T-helper 2 cell treated with Interferon-gamma antibody and Interleukin-4, amounts not matched to agents 5 μg/mL and 100 μg/mL, for 36 hours (primary cell): ENCODE results near the gene ALS2CL.

Source experiments
- DNase-seq: peaks from one replicate; pipeline ENCODE4 v3.0.0; 2021; ENCODE audit warnings: low spot score
- H3K27ac Mint-ChIP-seq: one replicate; pipeline ENCODE4 v1.8.0; 2021; ENCODE audit warnings: mild to moderate bottlenecking, mixed read lengths
- H3K27me3 Mint-ChIP-seq: one replicate; pipeline ENCODE4 v1.8.0; 2021; ENCODE audit warnings: low read depth, mixed read lengths
- H3K36me3 Mint-ChIP-seq: one replicate; pipeline ENCODE4 v1.8.0; 2021; ENCODE audit warnings: low read depth, mixed read lengths
- H3K4me1 Mint-ChIP-seq: one replicate; pipeline ENCODE4 v1.8.0; 2021; ENCODE audit warnings: low read depth, mixed read lengths
- H3K4me3 Mint-ChIP-seq: one replicate; pipeline ENCODE4 v1.8.0; 2022; ENCODE audit warnings: mild to moderate bottlenecking, moderate library complexity, mixed read lengths
- H3K9me3 Mint-ChIP-seq: one replicate; pipeline ENCODE4 v1.8.0; 2021; ENCODE audit warnings: mixed read lengths

The ALS2CL gene

DNA sequence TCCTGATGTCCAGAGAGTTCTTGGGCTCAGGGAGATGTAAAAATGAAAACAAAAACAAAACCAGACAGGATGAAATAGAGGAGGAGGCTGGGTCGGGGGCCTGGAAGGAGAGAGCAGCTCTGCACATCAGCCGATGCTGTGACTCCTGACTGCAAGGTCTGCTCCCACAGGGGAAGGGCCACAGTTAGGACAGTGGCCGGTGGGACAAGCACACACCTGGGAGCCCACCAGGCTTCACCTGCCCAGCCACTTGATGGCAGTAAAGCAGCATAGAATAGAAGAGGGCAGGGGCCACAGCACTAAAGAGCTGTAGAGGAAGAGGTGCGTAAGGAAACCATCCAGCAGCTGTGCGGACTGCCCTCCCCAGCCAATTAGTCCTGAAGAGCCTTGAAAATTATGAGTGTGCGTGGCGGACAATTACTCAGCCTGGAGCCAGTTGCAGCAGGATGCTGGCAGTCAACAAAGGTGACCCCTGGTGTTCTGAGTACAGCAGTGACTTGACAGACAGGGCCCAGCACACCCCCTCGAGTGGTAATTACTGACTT lies 29.8 kb downstream of the ALS2CL start:
- H3K36me3 Mint-ChIP-seq: no peaks in the 10 kb centered on the region
- no peak overlapping the region for H3K27ac Mint-ChIP-seq
- no peak overlapping the region for H3K4me3 Mint-ChIP-seq
- no peaks in the 10 kb centered on the region for H3K9me3 Mint-ChIP-seq
- no peaks in the 10 kb centered on the region for H3K4me1 Mint-ChIP-seq
- DNase-seq: no peak
- H3K27me3 Mint-ChIP-seq: peaks cover 3% of the 10 kb centered on the region

DNA sequence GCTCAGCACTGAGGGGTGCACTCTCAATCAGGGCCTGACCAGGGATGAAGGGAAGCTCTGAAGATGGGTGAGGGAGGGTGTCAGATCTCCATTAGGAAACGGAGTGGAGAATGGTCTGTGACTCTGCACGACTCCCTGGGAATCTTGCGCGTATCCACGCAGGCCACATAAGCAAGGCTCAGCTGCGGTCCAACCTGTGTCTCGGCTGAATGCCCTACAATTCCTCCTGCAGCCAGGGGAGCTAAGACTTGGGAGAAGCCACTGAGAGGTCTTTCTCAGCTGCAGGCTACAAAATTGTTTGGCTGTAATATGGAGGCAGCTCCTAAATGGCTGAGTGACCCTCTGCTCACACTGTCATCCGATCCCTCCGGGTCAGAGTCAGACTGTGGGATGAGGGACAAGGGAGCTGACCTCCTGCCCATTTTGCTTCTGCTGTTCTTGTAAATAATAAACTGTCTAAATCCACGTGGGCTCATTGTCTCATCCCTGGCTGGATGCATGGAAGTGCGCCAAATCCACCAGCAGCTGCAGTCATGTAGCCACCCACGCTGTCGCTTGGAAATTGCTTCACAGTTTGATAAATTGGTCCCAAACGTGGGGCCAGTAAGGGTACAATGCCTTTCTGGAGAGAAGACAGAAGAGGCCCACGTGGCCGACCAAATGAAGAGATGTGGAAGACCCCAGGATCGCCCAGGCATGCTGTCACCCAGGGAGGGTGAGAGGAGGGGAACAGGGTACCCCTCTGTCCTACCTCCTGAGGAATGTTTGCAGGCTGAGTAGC lies 30.5 kb downstream of the ALS2CL start:
- Mint-ChIP-seq H3K4me1 (no peaks in the 10 kb centered on the region), H3K27me3 (peaks cover 3% of the 10 kb centered on the region), H3K27ac (no peak overlapping the region), H3K9me3 (no peaks in the 10 kb centered on the region), H3K4me3 (no peak overlapping the region), H3K36me3 (no peaks in the 10 kb centered on the region)
- no peak for DNase-seq

DNA sequence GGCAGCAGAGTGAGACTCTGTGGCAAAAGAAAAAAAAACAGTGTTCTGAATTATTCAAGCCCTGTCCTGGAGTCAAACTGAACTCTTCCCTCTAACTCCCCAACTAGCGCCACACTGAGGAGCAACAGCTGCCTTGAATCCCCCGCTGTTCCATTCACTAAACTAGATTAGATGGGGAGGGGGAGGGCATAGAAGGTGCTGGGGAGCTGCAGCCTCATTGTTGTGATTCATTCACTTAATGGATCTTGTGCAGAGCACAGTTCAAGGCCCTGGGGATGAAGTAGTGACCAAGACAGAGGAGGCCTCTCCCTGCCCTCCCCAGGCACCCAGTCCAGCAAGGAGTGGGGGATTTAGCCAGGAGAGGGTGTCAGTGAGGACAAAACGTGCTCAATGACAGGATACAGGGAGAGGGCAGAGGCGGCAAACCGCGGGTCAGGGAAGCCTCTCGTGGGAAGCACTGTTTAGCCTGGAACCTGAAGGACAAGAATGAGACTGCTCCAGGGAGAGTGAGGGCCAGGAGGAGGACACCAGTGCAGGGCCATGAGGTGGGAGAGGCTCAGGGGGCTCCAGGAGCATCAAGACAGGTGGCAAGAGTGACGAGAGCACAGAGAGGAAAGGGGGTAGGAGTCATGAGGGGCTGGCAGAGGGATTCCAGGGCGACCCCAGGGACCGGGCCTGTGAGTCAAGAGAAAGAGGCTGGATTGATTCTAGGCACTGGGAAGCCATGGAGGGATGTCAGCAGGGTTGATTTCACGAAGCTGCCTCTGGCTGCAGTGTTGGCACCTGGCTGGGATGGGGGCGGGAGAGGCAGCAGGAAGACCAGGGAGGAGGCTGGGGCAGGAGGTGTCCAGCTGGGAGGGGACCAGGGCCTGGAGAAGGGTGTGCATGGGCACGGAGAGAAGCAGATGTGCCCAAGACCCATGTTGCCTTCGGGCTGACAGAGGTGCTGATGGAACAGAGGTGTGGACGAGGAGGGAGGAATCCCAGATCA lies 31.4 kb downstream of the ALS2CL start:
- H3K4me3 Mint-ChIP-seq: no peak overlapping the region
- H3K9me3 Mint-ChIP-seq: no peaks in the 10 kb centered on the region
- no peak for DNase-seq
- H3K27ac Mint-ChIP-seq: no peak overlapping the region
- H3K27me3 Mint-ChIP-seq: peaks cover 3% of the 10 kb centered on the region
- H3K36me3 Mint-ChIP-seq: no peaks in the 10 kb centered on the region
- H3K4me1 Mint-ChIP-seq: peaks cover 2% of the 10 kb centered on the region

DNA sequence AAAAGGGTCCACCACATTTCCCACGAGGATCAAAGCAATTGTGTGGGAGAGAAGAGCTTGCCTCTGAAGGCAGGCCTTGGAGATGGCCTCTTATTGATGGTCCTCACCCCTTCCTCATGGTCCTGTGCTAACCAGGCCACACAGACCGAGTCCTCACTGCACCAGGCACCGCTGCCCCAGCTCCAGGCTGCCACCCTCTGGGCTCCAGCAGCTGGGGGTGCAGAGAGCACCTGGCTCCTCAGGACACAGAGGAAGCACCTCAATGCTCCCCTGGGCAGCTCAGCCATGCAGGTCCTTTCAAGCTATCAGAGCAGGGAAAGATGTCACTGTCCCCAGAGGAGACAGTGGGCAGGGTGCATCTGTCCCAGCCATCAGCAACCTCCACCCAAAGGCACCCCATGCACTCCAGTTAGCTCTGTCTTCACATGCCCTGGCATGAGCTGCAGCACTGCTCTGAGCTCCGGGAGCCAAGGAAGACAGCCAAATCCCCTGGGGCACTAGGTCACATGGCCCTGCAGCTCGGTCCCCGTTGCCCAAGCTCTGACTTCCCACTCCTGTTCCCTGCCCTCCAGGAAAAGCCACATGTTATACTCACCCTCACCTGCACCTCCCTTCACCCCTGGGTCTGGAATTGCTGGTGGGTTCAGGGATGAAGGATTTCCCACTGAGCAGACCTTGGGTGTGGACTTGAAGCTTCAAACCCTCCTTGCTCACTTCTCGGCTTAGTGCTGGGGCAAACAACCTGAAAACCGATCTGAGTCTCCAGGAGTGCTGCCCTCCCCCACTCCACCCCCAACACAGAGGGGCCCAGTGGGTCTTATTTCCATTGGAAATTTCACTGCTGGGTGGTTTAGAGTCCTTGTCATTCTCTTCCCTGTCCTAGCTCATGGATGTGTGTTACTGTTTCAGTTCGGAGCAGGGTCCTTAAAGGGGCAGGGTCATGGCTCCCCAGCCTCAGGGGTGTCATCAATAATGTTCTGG lies 32.6 kb downstream of the ALS2CL start:
- Mint-ChIP-seq H3K4me3 (no peak overlapping the region), H3K27ac (no peak overlapping the region), H3K4me1 (peaks cover 2% of the 10 kb centered on the region), H3K9me3 (no peaks in the 10 kb centered on the region), H3K27me3 (peaks cover 3% of the 10 kb centered on the region), H3K36me3 (no peaks in the 10 kb centered on the region)
- DNase-seq: no peak

DNA sequence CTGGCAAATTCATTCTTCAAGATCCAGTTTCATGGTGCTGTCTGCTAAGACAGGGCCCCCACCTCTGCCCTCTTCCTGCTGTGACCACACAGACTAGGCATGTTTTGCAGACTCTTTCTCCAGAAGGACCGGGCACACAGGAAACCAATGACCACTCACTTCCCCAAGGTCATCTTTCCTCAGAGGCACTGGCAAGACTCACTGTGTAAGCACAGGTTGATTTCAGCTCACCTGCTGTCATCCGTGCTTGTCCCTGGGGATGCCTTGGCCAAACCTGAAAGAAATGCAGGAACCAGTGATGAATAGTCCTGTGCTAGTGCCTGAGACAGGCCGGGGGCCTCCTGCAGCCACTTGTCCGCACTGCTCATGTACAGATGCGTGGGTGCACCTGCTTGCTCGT lies 33.5 kb downstream of the ALS2CL start:
- H3K4me3 Mint-ChIP-seq: no peak overlapping the region
- H3K36me3 Mint-ChIP-seq: no peaks in the 10 kb centered on the region
- DNase-seq: no peak
- H3K4me1 Mint-ChIP-seq: peaks cover 2% of the 10 kb centered on the region
- no peak overlapping the region for H3K27ac Mint-ChIP-seq
- no peaks in the 10 kb centered on the region for H3K9me3 Mint-ChIP-seq
- H3K27me3 Mint-ChIP-seq: peaks cover 3% of the 10 kb centered on the region

DNA sequence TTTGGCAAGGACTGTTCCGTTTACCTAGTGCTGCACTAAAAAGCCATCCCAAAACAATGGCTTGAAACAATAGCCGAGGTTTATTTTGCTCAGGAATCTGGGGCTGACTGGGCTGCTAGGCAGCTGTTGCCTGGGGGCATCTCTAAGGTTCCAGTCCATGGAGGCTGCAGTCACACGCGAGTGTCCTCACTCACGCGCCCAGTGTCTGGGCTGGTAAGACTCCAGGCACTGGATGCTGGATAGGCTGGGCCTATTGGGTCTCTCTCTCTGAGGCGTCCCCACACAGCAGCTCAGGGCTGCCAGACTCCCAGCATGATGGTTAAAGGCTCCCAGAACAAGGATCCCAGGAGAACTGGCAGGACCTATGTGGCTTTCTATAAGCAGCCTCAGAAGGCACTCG lies 34.2 kb downstream of the ALS2CL start:
- H3K4me1 Mint-ChIP-seq: peaks cover 2% of the 10 kb centered on the region
- DNase-seq: no peak
- no peak overlapping the region for H3K27ac Mint-ChIP-seq
- no peaks in the 10 kb centered on the region for H3K36me3 Mint-ChIP-seq
- no peak overlapping the region for H3K4me3 Mint-ChIP-seq
- no peaks in the 10 kb centered on the region for H3K9me3 Mint-ChIP-seq
- H3K27me3 Mint-ChIP-seq: peaks cover 6% of the 10 kb centered on the region

DNA sequence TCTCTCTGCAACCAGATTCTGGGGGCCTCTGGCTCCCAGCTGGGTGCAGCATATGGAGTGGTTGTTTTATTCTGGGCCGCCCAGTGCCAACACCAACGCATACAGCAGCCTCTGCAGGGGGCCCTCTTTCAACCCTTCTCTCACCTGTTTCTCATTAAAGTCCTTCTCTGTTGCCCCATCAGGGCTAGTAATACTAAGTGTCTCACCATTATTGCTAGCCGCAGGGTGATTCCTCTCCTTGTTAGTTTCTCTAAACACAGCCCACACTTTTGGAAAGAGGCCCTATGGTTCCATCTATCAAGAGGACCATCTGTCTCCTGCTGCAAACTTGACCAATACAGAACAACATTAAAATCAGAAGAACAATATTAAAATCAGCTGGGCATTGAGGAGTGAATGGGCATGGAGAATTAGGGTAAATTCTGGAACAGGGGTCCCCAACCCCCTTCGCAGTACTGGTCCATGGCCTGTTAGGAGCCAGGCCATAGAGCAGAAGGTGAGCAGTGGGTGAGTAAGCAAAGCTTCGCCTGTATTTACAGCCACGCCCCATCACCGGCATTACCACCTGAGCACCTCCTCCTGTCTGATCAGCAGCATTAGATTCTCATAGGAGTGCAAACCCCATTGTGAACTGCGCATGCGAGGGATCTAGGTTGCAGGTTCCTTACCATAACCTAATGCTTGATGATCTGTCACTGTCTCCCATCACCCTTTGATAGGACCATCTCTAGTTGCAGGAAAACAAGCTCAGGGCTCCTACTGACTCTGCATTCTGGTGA lies 36.5 kb downstream of the ALS2CL start:
- no peak overlapping the region for H3K4me3 Mint-ChIP-seq

DNA sequence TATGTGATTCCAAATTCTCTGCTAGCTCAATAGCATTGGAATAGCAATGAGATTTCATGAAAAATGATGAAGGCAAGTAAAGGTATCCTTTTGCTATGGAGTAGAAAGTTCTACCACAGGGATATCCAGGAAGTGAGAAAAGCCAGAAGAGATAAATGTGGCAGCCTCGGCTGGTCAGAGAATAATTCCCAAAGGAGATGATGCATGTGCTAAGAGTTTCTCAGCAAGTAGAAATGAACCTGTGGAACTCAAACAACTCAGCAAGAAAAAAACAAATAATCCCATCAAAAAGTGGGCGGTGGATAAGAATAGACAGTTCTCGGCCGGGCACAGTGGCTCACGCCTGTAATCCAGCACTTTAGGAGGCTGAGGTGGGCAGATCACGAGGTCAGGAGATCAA lies 38.2 kb downstream of the ALS2CL start:
- peaks cover 12% of the 10 kb centered on the region for H3K9me3 Mint-ChIP-seq
- no peak overlapping the region for H3K27ac Mint-ChIP-seq
- peaks cover 19% of the 10 kb centered on the region for H3K27me3 Mint-ChIP-seq
- no peak overlapping the region for H3K4me3 Mint-ChIP-seq
- no peaks in the 10 kb centered on the region for H3K36me3 Mint-ChIP-seq
- DNase-seq: no peak
- peaks cover 2% of the 10 kb centered on the region for H3K4me1 Mint-ChIP-seq

More for the DNA sequence above, 36.5 kb downstream of the ALS2CL start:
- Mint-ChIP-seq H3K9me3 (peaks cover 6% of the 10 kb centered on the region), H3K27ac (no peak overlapping the region), H3K27me3 (peaks cover 7% of the 10 kb centered on the region), H3K4me1 (peaks cover 2% of the 10 kb centered on the region), H3K36me3 (no peaks in the 10 kb centered on the region)
- no peak for DNase-seq

DNA sequence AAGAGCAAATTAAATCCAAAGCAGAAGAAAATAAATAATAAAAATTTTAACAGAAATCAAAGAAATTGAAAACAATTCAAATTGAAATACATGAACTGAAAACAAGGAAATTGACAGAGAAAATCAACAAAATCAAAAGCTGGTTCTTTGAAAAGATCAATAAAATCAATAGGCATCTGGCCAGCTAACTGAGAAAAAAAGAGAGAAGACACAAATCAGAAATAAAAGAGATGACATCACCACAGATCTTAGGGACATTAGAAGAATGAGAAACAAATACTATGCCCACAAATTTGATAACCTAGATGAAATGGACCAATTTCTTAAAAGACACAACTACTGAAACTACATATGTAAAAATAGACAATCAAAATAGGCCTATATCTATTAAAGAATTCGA lies 42.4 kb downstream of the ALS2CL start:
- H3K9me3 Mint-ChIP-seq: peaks cover 12% of the 10 kb centered on the region
- no peaks in the 10 kb centered on the region for H3K36me3 Mint-ChIP-seq
- no peak for DNase-seq
- no peak overlapping the region for H3K4me3 Mint-ChIP-seq
- no peaks in the 10 kb centered on the region for H3K4me1 Mint-ChIP-seq
- no peak overlapping the region for H3K27ac Mint-ChIP-seq
- H3K27me3 Mint-ChIP-seq: peaks cover 23% of the 10 kb centered on the region

DNA sequence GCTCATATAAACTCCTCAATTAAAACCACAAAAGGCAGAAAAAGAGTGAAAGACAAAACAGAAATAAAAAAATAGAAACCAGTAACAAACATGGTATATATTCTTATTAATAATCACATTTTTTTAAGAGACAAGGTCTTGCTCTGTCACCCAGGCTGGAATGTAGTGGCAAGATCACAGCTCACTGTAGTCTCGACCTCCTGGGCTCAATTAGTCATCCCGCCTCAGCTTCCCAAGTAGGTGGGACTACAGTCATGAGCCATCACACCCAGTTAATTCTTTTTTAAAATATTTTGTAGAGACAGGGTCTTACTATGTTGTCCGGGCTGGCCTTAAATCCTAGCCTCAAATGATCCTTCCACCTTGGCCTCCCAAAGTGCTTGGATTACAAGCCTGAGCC lies 44.0 kb downstream of the ALS2CL start:
- no peak for DNase-seq
- Mint-ChIP-seq H3K36me3 (no peaks in the 10 kb centered on the region), H3K27me3 (peaks cover 25% of the 10 kb centered on the region), H3K4me3 (no peak overlapping the region), H3K4me1 (no peaks in the 10 kb centered on the region), H3K27ac (no peak overlapping the region), H3K9me3 (peaks cover 12% of the 10 kb centered on the region)

DNA sequence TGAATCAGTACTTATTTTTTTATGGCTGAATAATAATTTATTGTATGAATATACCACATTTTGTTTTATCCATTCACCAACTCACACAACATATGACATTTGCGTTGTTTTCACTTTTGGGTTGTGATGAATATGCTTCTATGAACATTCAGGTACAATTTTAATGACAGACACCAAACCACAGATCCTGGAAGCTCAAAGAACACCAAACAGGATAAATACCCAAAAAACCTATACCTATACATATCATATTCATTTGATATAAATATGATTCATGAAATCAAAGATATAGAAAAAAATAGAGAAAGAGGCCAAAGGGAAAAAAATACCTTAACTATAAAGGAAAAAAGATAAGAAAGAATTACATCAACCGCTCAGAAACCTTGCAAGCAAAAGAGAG lies 45.4 kb downstream of the ALS2CL start:
- Mint-ChIP-seq H3K27ac (no peak overlapping the region), H3K27me3 (peaks cover 30% of the 10 kb centered on the region), H3K36me3 (no peaks in the 10 kb centered on the region), H3K9me3 (peaks cover 12% of the 10 kb centered on the region), H3K4me1 (no peaks in the 10 kb centered on the region), H3K4me3 (no peak overlapping the region)
- no peak for DNase-seq

DNA sequence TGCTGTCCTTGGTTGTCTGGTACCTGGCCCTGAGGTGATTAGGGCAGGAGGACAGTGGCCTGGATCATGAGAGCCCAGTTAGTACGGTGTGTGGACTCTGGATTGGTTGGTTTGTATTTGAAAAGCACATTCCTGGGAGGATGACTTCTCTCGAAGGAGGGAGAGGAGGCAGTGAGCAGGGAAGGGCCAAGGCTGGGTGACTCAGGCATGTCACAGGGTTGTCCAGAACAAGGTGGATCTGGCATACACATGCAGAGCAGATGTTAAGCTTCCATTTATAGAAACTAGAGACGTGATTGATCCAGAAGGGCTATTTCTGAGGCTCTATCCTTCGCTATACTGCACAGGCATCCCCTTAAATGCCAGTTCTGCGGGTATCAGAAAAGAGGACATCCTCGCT lies 46.8 kb downstream of the ALS2CL start:
- H3K27me3 Mint-ChIP-seq: peaks cover 30% of the 10 kb centered on the region

DNA sequence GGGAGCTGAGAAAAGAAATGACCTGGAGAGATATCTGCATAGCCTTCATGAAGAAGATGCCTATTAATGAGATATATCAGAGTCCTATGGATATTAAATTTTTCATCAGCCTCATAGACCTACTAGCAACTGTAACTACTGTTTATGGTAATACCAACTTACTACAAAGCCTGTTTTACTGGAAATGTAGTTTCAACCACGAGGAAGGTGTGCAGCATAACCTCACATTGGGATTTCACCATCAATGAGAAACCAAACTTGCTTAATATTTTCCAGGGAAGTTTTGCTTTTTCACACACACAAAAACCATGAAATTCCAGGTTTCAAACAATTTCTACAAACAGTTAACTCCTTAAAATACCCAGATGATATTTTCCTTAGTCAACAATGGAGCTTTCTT lies 49.8 kb downstream of the ALS2CL start:
- no peaks in the 10 kb centered on the region for H3K36me3 Mint-ChIP-seq
- H3K9me3 Mint-ChIP-seq: peaks cover 8% of the 10 kb centered on the region
- H3K27me3 Mint-ChIP-seq: peaks cover 37% of the 10 kb centered on the region

More for the DNA sequence above, 46.8 kb downstream of the ALS2CL start:
- no peak for DNase-seq
- H3K36me3 Mint-ChIP-seq: no peaks in the 10 kb centered on the region
- H3K4me3 Mint-ChIP-seq: no peak overlapping the region
- peaks cover 3% of the 10 kb centered on the region for H3K9me3 Mint-ChIP-seq
- H3K4me1 Mint-ChIP-seq: no peaks in the 10 kb centered on the region
- no peak overlapping the region for H3K27ac Mint-ChIP-seq

More for the DNA sequence above, 49.8 kb downstream of the ALS2CL start:
- no peaks in the 10 kb centered on the region for H3K4me1 Mint-ChIP-seq
- no peak for DNase-seq
- no peak overlapping the region for H3K27ac Mint-ChIP-seq
- no peak overlapping the region for H3K4me3 Mint-ChIP-seq
